Measurements from ENCODE around the gene BAX.

- no peak for TF ChIP-seq EZH2 (IDR thresholded peaks at IDR 0.05; ENCODE audit: low read length)
- TF ChIP-seq CTCF (optimal IDR thresholded peaks at IDR 0.05 in 1 of 3, IDR thresholded peaks at IDR 0.05 in 1 of 3, conservative IDR thresholded peaks at IDR 0.05 in 1 of 3; ENCODE audit: extremely low read depth in 1 of 3, insufficient read depth in 2 of 3, low read length in 3 of 3) = no peak
Measured at GRCh38 chr19:48947258-48947542, 7.5 kb upstream of the BAX start.

Measured in keratinocyte (primary cell).